Measurements from ENCODE around the gene RNF182.
"Not testable (repeated sequence)": the region's sequence is repeated elsewhere in the genome, so short reads cannot be mapped to it uniquely, and the experiment has no call there.

RNF182 gene

GRCh38 chr6:14004258-14004657 lies 79.5 kb downstream of the RNF182 start:
- no peak for DNase-seq

DNA sequence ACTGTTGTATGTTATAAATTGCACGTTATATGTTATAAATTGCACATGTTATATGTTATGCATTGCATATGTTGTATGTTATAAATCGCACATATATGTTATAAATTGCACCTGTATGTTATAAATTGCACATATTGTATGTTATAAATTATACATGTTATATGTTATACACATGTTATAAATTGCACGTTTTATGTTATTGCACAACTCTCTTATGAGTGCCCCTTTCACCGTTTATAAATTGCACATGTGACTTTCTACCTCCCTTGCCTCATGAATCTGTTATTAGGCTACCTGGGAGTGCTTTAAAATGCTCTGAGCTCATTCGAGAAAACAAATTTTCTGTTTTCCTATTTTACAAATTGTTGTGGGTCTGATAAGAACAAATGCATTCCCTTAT lies 84.1 kb downstream of the RNF182 start:
- no peak for DNase-seq

- no peak for DNase-seq
Observed at GRCh38 chr6:14009431-14009830, 84.7 kb downstream of the RNF182 start.

DNA sequence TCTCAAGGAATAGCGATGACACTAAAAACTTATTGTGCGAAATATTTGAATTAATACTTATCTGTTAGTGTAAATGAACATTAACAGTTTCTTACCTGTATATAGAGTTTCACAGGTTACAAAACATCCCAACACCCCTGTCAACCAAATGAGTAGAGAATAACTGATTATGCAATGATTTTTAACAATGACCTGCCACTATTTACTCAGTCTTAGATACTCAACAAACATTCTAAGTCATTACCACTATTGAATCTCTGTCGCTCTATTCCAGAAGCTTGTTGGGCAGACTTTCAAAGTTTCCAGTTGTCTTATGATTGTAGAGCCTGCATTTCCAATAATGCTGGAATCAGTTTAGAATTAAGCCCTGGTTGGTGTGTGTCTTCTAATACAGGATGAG lies 85.5 kb downstream of the RNF182 start:
- no peak for DNase-seq

DNA sequence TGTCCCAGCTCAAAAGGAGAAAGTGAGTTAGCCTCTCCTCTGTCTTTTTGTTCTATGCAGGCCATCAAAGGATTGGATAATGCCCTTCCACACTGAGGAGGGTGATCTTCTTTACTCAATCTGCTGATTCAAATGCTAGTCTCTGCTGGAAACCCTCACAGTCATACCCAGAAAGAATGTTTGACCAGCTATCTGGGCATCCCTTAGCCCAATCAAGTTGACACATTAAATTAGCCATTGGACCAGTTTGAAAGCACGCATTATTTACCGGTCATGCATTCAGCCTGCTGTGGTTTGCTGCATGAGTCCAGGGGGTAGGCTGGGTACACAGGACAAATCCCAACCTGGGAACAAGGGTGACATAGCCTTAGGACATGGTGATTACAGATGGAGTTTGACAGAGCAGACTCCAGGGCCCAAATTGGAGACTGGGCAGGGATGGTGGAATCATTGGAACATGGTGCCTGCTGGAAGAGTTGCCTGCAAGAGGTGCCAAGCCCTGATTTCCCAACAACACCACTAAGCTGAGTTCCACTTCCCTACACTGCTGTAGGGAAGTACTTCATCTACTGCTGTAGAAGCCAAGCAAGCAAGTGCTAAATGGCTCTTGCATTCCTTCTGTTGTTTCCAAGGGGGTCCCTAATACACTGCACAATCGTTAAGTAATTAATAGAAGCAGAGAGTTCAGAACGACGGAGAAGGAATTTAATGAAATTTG lies 87.7 kb downstream of the RNF182 start:
- no peak for DNase-seq

- DNase-seq, result no peak
Observed at GRCh38 chr6:14015964-14016363, 91.2 kb downstream of the RNF182 start.

DNA sequence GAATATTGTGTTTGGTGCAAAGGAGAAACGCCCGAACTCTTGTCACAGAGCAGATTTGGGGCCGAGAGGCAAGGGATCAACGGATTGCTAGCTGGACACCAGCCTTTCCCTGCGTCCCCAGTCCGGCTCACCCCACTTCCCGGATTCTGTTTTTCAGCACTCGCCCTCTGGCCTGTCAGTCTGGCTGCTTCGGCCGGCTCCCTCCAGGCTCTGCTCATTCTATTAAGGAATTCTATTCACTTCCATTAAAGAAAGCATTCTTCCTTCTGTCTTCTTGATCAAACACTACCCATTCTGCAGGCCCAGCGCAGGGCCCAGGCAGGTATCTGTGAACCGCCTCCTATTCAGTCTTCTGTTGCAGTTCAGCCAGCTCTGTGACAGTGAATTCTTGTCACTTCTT lies 91.7 kb downstream of the RNF182 start:
- no peak for DNase-seq

DNA sequence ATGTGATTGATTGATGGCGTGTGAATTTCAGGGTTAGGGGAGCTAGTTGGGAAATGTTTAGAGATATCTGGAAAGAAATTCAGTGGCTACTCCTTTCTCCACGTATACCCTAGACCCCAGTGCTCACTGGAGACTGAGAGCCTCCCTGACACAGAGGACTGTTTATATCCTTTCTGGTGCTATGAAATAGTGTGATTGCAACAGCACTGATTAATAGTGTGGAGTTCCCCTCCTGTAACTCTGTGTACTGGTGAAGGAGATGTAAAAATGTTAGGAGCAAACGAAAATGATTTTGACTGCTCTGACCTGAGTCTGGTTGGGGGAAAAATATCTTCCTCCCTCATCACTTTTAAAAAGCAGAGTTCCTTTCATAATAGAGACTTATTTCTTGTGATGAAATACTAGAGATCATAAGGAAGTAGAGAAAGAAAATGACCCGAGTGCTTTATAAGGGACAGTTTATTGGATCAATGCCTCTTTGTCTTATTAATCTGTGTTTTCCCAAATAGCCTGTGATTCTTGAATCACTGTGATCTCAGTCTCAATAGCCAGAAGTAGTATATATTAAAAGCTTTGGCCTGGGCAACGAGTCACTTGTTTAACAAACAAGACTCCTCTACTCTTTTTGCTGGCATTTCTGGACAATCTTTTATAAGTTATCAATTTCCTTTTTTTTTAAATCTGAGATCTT lies 92.3 kb downstream of the RNF182 start:
- no peak for DNase-seq

- DNase-seq, result no peak
Observed at GRCh38 chr6:14017626-14018475, 93.1 kb downstream of the RNF182 start.

- not testable (repeated sequence) for DNase-seq
Observed at GRCh38 chr6:14018559-14018958, 93.8 kb downstream of the RNF182 start.

DNA sequence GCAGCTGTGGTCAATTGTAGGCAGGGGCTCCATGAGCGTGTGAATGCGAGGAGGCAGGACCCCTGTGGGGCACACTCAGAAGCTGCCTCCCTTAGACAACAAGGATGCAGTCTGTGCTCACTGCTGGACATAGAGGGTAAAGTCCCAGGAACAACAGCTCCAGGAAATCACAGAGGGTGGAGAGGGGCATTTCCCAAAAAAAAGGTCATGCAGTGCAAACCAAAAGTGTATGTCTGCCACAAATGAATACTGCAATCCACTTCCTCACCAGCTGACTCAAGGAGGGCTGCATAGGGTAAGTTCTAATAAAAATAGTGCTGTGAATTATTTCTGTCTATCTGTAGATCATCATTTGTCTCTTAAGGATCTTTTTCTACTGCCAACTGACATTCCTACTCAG lies 95.8 kb downstream of the RNF182 start:
- no peak for DNase-seq

DNA sequence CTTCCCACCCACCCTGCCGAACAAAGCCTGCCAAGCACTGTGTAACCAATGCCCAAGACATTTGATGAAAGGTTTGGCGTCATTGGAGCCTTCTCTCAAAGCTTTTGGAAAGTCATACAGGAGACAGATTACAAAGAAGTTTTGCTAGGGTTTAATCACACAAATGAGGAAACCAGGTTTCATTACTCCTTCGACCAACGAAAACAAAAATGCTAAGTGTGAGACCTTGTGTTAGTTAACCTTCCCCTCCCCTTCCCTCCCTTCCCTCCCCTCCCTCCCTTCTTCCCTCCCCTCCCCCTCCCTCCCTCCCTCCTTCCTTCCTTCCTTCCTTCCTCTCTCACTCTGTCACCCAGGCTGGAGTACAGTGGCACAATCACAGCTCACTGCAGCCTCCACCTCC lies 96.7 kb downstream of the RNF182 start:
- no peak for DNase-seq

- no peak for DNase-seq
Observed at GRCh38 chr6:14022673-14023072, 97.9 kb downstream of the RNF182 start.

- DNase-seq, result no peak
Observed at GRCh38 chr6:14023855-14024254, 99.1 kb downstream of the RNF182 start.

DNA sequence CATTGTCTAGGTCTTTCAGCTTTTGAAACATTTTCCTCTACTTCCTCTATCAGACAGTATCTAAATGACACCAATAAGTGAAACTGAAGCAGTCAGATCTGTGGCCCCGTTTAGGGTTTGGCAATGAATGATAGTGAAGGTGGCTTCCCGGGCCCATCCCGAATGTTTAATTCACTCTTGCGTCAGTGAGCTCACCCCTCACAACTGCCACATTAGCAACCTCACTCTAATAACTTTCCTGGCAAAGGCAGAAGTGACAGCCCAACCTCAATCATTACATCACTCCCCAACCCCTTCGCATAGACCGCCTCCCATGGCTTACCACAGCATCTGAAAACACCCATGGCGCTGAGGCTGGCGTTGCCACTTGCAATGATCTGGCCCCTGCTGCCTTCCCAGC lies 100.4 kb downstream of the RNF182 start:
- no peak for DNase-seq

- DNase-seq, result no peak
Observed at GRCh38 chr6:14026831-14027539, 102.2 kb downstream of the RNF182 start.

- no peak for DNase-seq
Observed at GRCh38 chr6:14028631-14029030, 103.9 kb downstream of the RNF182 start.

DNA sequence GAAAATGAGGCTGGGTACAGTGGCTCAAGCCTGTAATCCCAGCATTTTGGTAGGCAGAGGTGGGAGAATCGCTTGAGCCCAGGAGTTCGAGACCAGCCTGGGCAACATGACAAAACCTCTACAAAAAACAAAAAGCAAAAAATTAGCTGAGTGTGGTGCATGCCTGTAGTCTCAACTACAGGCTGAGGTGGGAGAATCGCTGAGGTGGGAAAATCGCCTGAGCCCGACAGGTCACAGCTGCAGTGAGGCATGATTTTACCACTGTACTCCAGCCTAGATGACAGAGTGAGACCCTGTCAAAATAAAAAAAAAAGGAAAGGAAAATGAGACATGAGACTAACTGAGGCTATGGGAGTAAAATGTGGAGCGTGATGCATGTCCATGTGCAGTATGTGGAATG lies 104.9 kb downstream of the RNF182 start:
- DNase-seq, result no peak
